SK-N-SH treated with all-trans-retinoic acid at 6 μM for 48 hours (cell line): Measurements from ENCODE around the gene TTLL6.
A peak's percentile ranks its signal among the peaks of the same experiment; 100 is the strongest.

Experiments used
- ATAC-seq: fragments of 200-7000 bp; cut with Tn5 transposase; 3 replicates; pipeline ENCODE4 v1.9.1; 2020; ENCODE audit warnings: mild to moderate bottlenecking, moderate library complexity
- BACH2 ChIP-seq: fragments of 250-450 bp; sonication (Bioruptor Pico); IDR thresholded peaks from 2 replicates; pipeline ENCODE4 v1.9.0; 2021; ENCODE audit warnings: mild to moderate bottlenecking, borderline replicate concordance
- CSDC2 ChIP-seq: fragments of 250-450 bp; sonication (Bioruptor Pico); IDR thresholded peaks from 2 replicates; pipeline ENCODE4 v1.5.0; 2020; ENCODE audit warnings: mild to moderate bottlenecking, moderate library complexity
- GLIS3 ChIP-seq: fragments of 250-450 bp; sonication (Bioruptor Pico); IDR thresholded peaks from 2 replicates; pipeline ENCODE4 v1.5.0; 2020; ENCODE audit warnings: mild to moderate bottlenecking, moderate library complexity
- ISL1 ChIP-seq: fragments of 250-450 bp; sonication (Bioruptor Pico); IDR thresholded peaks from 2 replicates; pipeline ENCODE4 v2.1.2; 2022; ENCODE audit warnings: mild to moderate bottlenecking, moderate library complexity
- OSR1 ChIP-seq: fragments of 250-450 bp; sonication (Bioruptor Pico); IDR thresholded peaks from 2 replicates; pipeline ENCODE4 v1.8.0; 2022; ENCODE audit warnings: moderate library complexity, mild to moderate bottlenecking, inconsistent platforms
- RARB ChIP-seq: fragments of 250-450 bp; sonication (Bioruptor Pico); IDR thresholded peaks from 2 replicates; pipeline ENCODE4 v1.8.0; 2021; ENCODE audit warnings: mild to moderate bottlenecking, moderate library complexity
- SNAI2 ChIP-seq: fragments of 250-450 bp; sonication (Bioruptor Pico); IDR thresholded peaks from 2 replicates; pipeline ENCODE4 v1.5.0; 2020; ENCODE audit warnings: mild to moderate bottlenecking, moderate library complexity
- TCF4 ChIP-seq: fragments of 250-450 bp; sonication (Bioruptor Pico); IDR thresholded peaks from 2 replicates; pipeline ENCODE4 v1.8.0; 2021; ENCODE audit warnings: mild to moderate bottlenecking, moderate library complexity, borderline replicate concordance
- TSHZ2 ChIP-seq: fragments of 250-450 bp; sonication (Bioruptor Pico); IDR thresholded peaks from 2 replicates; pipeline ENCODE4 v1.5.0; 2020; ENCODE audit warnings: mild to moderate bottlenecking, moderate library complexity
- ZFP30 ChIP-seq: fragments of 450-650 bp; formaldehyde crosslinking; IDR thresholded peaks from 2 replicates; pipeline ENCODE4 v1.5.0; 2022; ENCODE audit warnings: mild to moderate bottlenecking, moderate library complexity
- ZNF565 ChIP-seq: fragments of 450-650 bp; formaldehyde crosslinking; conservative IDR thresholded peaks from 2 replicates; pipeline ENCODE4 v1.5.0; 2020; ENCODE audit warnings: low read depth, mild to moderate bottlenecking, moderate library complexity
- ZNF70 ChIP-seq: fragments of 450-650 bp; formaldehyde crosslinking; IDR thresholded peaks from 2 replicates; pipeline ENCODE4 v1.5.0; 2020; ENCODE audit warnings: mild to moderate bottlenecking, moderate library complexity
- ZNF8 ChIP-seq: fragments of 450-650 bp; formaldehyde crosslinking; IDR thresholded peaks from 2 replicates; pipeline ENCODE4 v1.5.0; 2020; ENCODE audit warnings: mild to moderate bottlenecking, moderate library complexity
- TF ChIP-seq, protein P1 (sequence below): fragments of 250-450 bp; sonication (Bioruptor Pico); IDR thresholded peaks from 2 replicates; pipeline ENCODE4 v1.5.1; 2021; ENCODE audit warnings: mild to moderate bottlenecking, moderate library complexity
- TF ChIP-seq, protein P2 (sequence below): fragments of 250-450 bp; sonication (Bioruptor Pico); IDR thresholded peaks from 2 replicates; pipeline ENCODE4 v1.8.0; 2020; ENCODE audit warnings: mild to moderate bottlenecking, moderate library complexity, borderline replicate concordance

The TTLL6 gene

DNA sequence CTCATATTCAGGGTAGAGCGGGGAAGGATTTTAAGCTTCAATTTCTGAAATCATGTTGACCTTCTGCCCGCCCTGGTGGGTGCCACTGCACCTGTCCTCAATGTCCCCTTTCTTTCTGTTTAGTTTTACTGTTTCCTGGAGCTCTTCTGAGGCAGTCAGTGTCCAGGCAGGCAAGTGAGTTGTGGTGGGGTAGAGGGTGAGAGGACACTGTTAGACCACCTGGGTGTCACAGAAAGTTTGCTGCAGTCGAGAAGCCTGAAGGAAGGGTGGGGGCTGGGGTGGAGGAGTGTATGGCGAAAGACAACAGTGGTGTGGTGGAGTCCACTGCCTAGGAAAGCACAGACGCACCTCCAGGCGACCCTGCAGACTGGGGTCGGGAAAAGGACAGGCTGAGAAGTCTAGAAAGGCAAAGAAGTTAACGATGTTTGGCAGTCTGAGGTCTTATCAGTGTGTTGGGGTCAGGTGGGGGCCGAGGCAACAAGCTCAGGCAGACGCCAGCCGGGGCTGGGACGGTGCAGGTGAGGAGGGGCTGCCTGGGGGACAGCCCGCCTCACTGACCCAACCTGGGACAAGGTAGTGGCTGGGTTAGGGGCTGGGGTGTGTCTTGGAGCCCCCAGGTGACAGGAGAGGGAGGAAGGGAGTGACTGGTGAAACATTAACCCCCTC lies 65.2 kb downstream of the TTLL6 start (continued):
- TF ChIP-seq, protein P1, sequence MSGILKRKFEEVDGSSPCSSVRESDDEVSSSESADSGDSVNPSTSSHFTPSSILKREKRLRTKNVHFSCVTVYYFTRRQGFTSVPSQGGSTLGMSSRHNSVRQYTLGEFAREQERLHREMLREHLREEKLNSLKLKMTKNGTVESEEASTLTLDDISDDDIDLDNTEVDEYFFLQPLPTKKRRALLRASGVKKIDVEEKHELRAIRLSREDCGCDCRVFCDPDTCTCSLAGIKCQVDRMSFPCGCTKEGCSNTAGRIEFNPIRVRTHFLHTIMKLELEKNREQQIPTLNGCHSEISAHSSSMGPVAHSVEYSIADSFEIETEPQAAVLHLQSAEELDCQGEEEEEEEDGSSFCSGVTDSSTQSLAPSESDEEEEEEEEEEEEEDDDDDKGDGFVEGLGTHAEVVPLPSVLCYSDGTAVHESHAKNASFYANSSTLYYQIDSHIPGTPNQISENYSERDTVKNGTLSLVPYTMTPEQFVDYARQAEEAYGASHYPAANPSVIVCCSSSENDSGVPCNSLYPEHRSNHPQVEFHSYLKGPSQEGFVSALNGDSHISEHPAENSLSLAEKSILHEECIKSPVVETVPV: no peak
- no peak for TF ChIP-seq SNAI2 (CRISPR knock-in tag)

GRCh38 chr17:48751172-48751571 lies 65.9 kb downstream of the TTLL6 start:
- TF ChIP-seq TCF4 (CRISPR knock-in tag): no peak
- no peak for TF ChIP-seq ZNF8 (CRISPR knock-in tag)
- TF ChIP-seq ISL1: no peak
- TF ChIP-seq TSHZ2 (CRISPR knock-in tag): no peak
- no peak for TF ChIP-seq BACH2
- peak; percentile 6; the same call in 2 of the 3 replicates for ATAC-seq

- no peak for ATAC-seq
- TF ChIP-seq, protein P2, sequence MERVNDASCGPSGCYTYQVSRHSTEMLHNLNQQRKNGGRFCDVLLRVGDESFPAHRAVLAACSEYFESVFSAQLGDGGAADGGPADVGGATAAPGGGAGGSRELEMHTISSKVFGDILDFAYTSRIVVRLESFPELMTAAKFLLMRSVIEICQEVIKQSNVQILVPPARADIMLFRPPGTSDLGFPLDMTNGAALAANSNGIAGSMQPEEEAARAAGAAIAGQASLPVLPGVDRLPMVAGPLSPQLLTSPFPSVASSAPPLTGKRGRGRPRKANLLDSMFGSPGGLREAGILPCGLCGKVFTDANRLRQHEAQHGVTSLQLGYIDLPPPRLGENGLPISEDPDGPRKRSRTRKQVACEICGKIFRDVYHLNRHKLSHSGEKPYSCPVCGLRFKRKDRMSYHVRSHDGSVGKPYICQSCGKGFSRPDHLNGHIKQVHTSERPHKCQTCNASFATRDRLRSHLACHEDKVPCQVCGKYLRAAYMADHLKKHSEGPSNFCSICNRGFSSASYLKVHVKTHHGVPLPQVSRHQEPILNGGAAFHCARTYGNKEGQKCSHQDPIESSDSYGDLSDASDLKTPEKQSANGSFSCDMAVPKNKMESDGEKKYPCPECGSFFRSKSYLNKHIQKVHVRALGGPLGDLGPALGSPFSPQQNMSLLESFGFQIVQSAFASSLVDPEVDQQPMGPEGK (CRISPR knock-in tag): no peak
- TF ChIP-seq ZNF565 (CRISPR knock-in tag) (no peak), ZFP30 (CRISPR knock-in tag) (no peak), CSDC2 (CRISPR knock-in tag) (no peak), TSHZ2 (CRISPR knock-in tag) (no peak), GLIS3 (CRISPR knock-in tag) (no peak), OSR1 (CRISPR knock-in tag) (no peak), RARB (no peak), BACH2 (no peak)
These were observed 67.1 kb downstream of the TTLL6 start for GRCh38 chr17:48749621-48750553.

GRCh38 chr17:48748718-48749566 lies 68.1 kb downstream of the TTLL6 start:
- no peak for ATAC-seq
- TF ChIP-seq ZNF70 (CRISPR knock-in tag): no peak
